Activated naive CD4-positive, alpha-beta T cell treated with anti-CD3 and anti-CD28 coated beads for 36 hours (primary cell): ENCODE measurements around the gene TMCC2. TPM values are rescaled to one million over a fixed set of nuclear protein-coding genes. Genes with fewer than 3 reads are reported as not detected.
"Not testable (repeated sequence)": the region's sequence is repeated elsewhere in the genome, so short reads cannot be mapped to it uniquely, and the experiment has no call there.

ENCODE experiments used
- CTCF ChIA-PET: fragments of 350-600 bp; sonication (Branson Sonifier 250); formaldehyde crosslinking; loops from one replicate; lab custom pipeline; 2021; ENCODE audit warnings: antibody characterized with exemption; lab: Charles Lee
- DNase-seq: peaks from one replicate; pipeline ENCODE4 v3.0.0-alpha.2; 2020
- H3K27ac Mint-ChIP-seq: one replicate; pipeline ENCODE4 v1.8.0; 2021; ENCODE audit warnings: mild to moderate bottlenecking, mixed read lengths
- H3K27me3 Mint-ChIP-seq: one replicate; pipeline ENCODE4 v1.8.0; 2021; ENCODE audit warnings: low read depth, mixed read lengths
- H3K36me3 Mint-ChIP-seq: one replicate; pipeline ENCODE4 v1.8.0; 2021; ENCODE audit warnings: low read depth, mixed read lengths
- H3K4me1 Mint-ChIP-seq: one replicate; pipeline ENCODE4 v1.8.0; 2021; ENCODE audit warnings: low read depth, mixed read lengths
- H3K4me3 Mint-ChIP-seq: one replicate; pipeline ENCODE4 v1.8.0; 2021; ENCODE audit warnings: mild to moderate bottlenecking, moderate library complexity, mixed read lengths
- H3K9me3 Mint-ChIP-seq: one replicate; pipeline ENCODE4 v1.8.0; 2021; ENCODE audit warnings: mixed read lengths
- intact Hi-C: fragments of 100-400 bp; cut with micrococcal nuclease; formaldehyde crosslinking; loops from one replicate; pipeline ENCODE4 v1.15.1; 2023
- total RNA-seq, 2 experiments: library from RNA; stranded (reverse); gene quantifications; one replicate each; pipeline ENCODE4 v1.2.3, GENCODE V29; 2021

TMCC2 gene, protein sequence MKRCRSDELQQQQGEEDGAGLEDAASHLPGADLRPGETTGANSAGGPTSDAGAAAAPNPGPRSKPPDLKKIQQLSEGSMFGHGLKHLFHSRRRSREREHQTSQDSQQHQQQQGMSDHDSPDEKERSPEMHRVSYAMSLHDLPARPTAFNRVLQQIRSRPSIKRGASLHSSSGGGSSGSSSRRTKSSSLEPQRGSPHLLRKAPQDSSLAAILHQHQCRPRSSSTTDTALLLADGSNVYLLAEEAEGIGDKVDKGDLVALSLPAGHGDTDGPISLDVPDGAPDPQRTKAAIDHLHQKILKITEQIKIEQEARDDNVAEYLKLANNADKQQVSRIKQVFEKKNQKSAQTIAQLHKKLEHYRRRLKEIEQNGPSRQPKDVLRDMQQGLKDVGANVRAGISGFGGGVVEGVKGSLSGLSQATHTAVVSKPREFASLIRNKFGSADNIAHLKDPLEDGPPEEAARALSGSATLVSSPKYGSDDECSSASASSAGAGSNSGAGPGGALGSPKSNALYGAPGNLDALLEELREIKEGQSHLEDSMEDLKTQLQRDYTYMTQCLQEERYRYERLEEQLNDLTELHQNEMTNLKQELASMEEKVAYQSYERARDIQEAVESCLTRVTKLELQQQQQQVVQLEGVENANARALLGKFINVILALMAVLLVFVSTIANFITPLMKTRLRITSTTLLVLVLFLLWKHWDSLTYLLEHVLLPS
- total RNA-seq, result 10 to 100 TPM; 42.5 to 44.8 TPM

DNA sequence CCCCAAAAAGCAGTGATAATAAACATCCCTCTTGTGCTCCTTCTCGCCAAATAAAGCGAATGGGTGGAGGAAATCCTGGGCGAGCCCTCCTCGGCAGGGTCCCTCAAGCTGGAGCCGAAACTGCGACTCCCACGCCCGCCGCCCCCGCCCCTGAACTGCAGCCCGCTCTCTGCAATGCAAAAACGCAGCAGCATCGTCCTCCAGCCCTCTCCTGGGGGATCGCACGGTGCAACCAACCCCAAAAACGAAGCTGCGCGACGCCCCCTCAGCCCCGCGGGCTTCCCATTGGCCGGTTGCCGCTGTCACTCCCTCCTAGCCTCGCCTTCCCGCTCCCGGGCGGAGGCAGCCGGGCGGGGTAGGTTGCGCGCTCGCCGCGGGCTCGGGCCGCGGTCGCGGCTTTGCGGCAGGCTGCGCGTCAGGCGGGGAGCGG, at the start of gene TMCC2:
Gene TMCC2 (plus strand): TSS at position 363 of the 430 bp plus-strand sequence. CDS start 619 bp downstream, outside the sequence.
- Mint-ChIP-seq H3K4me1 (peaks cover 25% of the 10 kb centered on the region), H3K4me3 (peak within 1 kb of the TSS; percentile 96), H3K9me3 (no peaks in the 10 kb centered on the region), H3K27ac (peak within 1 kb of the TSS; percentile 93), H3K36me3 (peaks cover 36% of the 10 kb centered on the region), H3K27me3 (peaks cover 16% of the 10 kb centered on the region)
- DNase-seq, result peak; percentile 89
- CTCF ChIA-PET, result interaction anchor here (0.6 to 7.3 kb wide), 11 partner anchors 8 to 98 kb away, joined by 3 to 277 read pairs (median 8); no protein-coding TSS in a partner anchor
- intact Hi-C loops, result loop anchor here (1.0 to 2.0 kb wide), 5 partner anchors 12 to 105 kb away; partner anchors contain the start of gene DSTYK

DNA sequence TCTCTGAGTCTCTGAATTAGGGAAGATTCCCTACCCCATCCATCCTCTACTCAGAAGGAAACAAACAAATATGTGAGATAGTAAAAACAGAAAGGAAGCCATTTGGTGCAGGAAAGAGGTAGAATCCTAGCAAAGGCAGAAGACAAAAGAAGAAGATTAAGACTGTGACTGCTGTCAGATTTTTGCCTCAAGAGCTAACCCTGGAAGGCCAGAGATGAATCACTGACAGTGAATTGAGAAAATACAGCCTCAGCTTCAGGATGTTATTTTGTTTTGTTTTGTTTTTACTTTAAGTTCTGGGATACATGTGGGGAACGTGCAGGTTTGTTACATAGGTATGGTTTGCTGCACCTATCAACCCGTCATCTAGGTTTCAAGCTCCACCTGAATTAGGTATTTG, 47.9 kb upstream of the TMCC2 start:
- CTCF ChIA-PET, result interaction anchor here (0.6 to 1.5 kb wide), 3 partner anchors 21 to 667 kb away, joined by 4 to 5 read pairs (median 4); no protein-coding TSS in a partner anchor
- H3K27ac Mint-ChIP-seq, result no peak overlapping the region
- DNase-seq, result no peak
- no peaks in the 10 kb centered on the region for H3K9me3 Mint-ChIP-seq
- peaks cover 19% of the 10 kb centered on the region for H3K36me3 Mint-ChIP-seq
- H3K4me1 Mint-ChIP-seq, result peaks cover 37% of the 10 kb centered on the region
- H3K27me3 Mint-ChIP-seq, result no peaks in the 10 kb centered on the region
- intact Hi-C loops, result no loop called here
- H3K4me3 Mint-ChIP-seq, result no peak overlapping the region

DNA sequence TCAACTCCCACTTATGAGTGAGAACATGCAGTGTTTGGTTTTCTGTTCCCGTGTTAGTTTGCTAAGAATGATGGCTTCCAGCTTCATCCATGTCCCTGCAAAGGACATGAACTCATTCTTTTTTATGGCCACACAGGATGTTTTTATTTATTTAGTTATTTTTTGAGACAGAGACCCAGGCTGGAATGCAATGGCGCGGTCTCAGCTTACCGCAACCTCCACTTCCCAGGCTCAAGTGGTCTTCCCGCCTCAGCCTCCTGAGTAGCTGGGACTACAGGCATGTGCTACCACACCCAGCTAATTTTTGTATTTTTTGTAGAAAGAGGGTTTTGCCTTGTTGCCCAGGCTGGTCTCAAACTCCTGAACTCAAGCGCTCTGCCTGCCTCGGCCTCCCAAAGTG, 47.4 kb upstream of the TMCC2 start:
- DNase-seq, H3K27ac Mint-ChIP-seq, intact Hi-C loops, H3K27me3 Mint-ChIP-seq, H3K9me3 Mint-ChIP-seq, H3K4me3 Mint-ChIP-seq: not testable (repeated sequence)
- peaks cover 35% of the 10 kb centered on the region for H3K4me1 Mint-ChIP-seq
- H3K36me3 Mint-ChIP-seq, result peaks cover 21% of the 10 kb centered on the region
- CTCF ChIA-PET, result interaction anchor here (0.6 to 1.5 kb wide), 3 partner anchors 21 to 668 kb away, joined by 4 to 5 read pairs (median 4); no protein-coding TSS in a partner anchor

DNA sequence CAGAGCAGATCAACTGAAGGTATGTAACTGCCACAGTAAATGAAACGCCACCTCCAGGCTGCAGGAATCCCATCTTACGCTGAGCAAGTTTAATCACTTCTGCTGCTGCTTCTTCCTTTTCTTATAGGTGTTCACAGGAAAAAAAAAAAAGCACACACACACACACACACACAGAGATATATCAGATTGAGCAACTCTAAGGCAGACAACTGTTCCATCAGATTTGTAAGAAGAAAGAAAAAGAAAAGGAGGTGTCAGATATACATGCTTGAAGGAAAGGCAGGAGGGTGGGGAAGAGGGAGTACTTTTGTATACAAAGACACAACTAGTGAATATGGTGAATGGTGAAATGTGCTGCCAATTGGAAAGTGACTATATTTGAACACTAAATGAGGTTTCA, 44.8 kb upstream of the TMCC2 start:
- no peaks in the 10 kb centered on the region for H3K27me3 Mint-ChIP-seq
- intact Hi-C loops, result no loop called here
- H3K4me3 Mint-ChIP-seq, result no peak overlapping the region
- no peak for DNase-seq
- H3K9me3 Mint-ChIP-seq, result no peaks in the 10 kb centered on the region
- CTCF ChIA-PET, result interaction anchor here (1.3 to 1.5 kb wide), 2 partner anchors 12 to 22 kb away, joined by 3 to 4 read pairs; no protein-coding TSS in a partner anchor
- H3K4me1 Mint-ChIP-seq, result peaks cover 57% of the 10 kb centered on the region
- peaks cover 38% of the 10 kb centered on the region for H3K36me3 Mint-ChIP-seq
- no peak overlapping the region for H3K27ac Mint-ChIP-seq

DNA sequence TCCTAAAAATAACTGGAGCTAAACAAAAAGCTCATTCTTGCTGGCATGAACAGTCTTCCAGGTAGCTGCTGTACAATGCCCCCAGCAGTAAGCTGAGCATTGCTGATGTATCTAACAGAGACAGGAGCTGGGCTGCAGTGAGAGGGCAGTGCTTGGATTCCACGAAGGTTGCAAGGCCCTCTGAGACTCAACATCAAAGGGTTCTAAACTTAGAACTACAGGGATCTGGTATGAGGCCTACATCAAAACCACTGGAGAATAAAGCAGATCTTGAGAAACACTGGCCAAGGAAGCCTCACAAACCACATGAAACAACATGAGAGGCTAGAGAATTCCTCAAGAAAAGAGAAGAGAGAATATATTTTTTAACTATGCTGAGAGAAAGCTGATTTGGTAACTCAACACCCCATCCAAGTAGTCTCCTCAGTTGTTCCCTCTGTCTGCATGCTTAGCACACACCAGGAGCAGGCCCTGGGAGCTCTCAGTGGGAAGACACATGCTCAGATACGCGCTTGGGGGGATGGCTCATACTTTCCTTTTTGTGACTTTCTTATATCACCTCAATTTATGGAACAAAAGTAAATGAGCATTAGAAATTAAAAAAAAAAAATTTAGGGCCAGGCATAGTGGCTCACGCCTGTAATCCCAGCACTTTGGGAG, 43.9 kb upstream of the TMCC2 start:
- Mint-ChIP-seq H3K9me3 (no peaks in the 10 kb centered on the region), H3K27me3 (no peaks in the 10 kb centered on the region), H3K4me3 (no peak overlapping the region), H3K36me3 (peaks cover 38% of the 10 kb centered on the region), H3K4me1 (peaks cover 61% of the 10 kb centered on the region), H3K27ac (no peak overlapping the region)
- CTCF ChIA-PET, result interaction anchor here (1.0 to 1.6 kb wide), 4 partner anchors 11 to 141 kb away, joined by 3 to 5 read pairs (median 4); no protein-coding TSS in a partner anchor
- intact Hi-C loops, result no loop called here
- no peak for DNase-seq

DNA sequence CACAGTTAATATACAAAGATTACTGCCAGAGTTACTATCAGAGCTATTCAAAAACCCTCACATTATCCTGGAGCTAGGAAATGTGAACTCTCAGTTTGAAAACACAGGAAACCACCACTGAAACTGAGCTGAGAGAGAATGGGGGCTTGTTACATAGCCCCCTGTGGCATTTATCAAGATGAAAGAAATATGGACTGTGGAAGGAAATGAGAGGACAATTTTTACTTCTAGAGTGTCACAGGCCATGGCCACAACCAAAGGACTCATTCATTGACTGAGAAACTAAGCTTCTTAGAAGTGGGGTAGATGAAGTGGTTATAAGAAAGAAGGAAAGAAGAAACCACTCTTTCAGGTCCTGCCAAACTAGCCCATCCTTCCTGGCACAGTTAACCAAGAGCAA, 41.6 kb upstream of the TMCC2 start:
- intact Hi-C loops, result loop anchor here (1.0 kb wide), 1 partner anchor 13 kb away; no protein-coding TSS in a partner anchor
- H3K4me1 Mint-ChIP-seq, result peaks cover 70% of the 10 kb centered on the region
- H3K27me3 Mint-ChIP-seq, result no peaks in the 10 kb centered on the region
- CTCF ChIA-PET, result interaction anchor here (0.9 to 1.2 kb wide), 5 partner anchors 12 to 45 kb away, joined by 3 to 6 read pairs (median 4); partner anchors contain the start of gene TMCC2
- DNase-seq, result peak; percentile 39
- H3K4me3 Mint-ChIP-seq, result no peak overlapping the region
- H3K27ac Mint-ChIP-seq, result peak overlapping the region; percentile 48
- no peaks in the 10 kb centered on the region for H3K9me3 Mint-ChIP-seq
- peaks cover 32% of the 10 kb centered on the region for H3K36me3 Mint-ChIP-seq

DNA sequence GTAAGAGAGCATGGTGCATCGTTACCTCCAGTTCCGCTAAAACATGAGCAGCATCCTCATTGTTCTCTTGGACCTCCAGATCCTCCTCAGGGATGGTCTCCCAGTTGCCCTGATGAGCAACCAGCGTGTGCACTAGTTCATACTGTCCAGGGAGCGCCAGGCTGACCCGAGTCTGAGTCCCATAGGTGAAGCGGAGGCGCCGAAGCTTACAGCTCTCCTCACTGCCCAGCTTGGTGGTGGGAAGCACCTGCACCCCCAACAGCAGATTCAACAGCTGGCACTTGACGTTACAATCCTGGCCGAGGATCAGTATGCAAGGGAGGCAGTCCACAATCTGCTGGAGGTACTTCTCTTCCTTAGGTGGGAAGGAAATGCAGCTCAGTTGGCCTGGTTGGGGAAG, 40.3 kb upstream of the TMCC2 start:
- CTCF ChIA-PET, result interaction anchor here (1.4 kb wide), 1 partner anchor 12 kb away, joined by 4 read pairs; no protein-coding TSS in a partner anchor
- intact Hi-C loops, result no loop called here
- no peaks in the 10 kb centered on the region for H3K27me3 Mint-ChIP-seq
- no peaks in the 10 kb centered on the region for H3K9me3 Mint-ChIP-seq
- H3K4me3 Mint-ChIP-seq, result no peak overlapping the region
- DNase-seq, result no peak
- no peak overlapping the region for H3K27ac Mint-ChIP-seq
- H3K36me3 Mint-ChIP-seq, result peaks cover 32% of the 10 kb centered on the region
- H3K4me1 Mint-ChIP-seq, result peaks cover 77% of the 10 kb centered on the region

DNA sequence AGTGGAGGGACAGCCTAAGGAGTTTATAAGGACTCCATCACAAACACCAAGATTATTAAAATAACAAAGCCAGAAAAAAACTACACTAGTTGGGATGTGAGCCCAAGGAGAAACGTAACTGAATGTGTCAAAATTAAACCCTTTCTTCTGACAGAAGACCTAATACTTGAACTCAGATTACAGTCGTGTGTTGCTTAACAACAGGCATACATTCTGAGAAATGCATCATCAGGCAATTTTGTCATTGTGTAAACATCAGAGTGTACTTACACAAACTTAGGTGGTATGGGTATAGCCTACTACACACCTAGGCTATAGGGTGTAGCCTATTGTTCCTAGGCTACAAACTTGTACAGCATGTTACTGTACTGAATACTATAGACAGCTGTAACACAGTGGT, 39.6 kb upstream of the TMCC2 start:
- Mint-ChIP-seq H3K9me3 (no peaks in the 10 kb centered on the region), H3K4me3 (no peak overlapping the region), H3K27ac (no peak overlapping the region), H3K4me1 (peaks cover 80% of the 10 kb centered on the region), H3K36me3 (peaks cover 28% of the 10 kb centered on the region), H3K27me3 (no peaks in the 10 kb centered on the region)
- CTCF ChIA-PET, result interaction anchor here (1.4 kb wide), 1 partner anchor 11 kb away, joined by 4 read pairs; no protein-coding TSS in a partner anchor
- intact Hi-C loops, result no loop called here
- no peak for DNase-seq

DNA sequence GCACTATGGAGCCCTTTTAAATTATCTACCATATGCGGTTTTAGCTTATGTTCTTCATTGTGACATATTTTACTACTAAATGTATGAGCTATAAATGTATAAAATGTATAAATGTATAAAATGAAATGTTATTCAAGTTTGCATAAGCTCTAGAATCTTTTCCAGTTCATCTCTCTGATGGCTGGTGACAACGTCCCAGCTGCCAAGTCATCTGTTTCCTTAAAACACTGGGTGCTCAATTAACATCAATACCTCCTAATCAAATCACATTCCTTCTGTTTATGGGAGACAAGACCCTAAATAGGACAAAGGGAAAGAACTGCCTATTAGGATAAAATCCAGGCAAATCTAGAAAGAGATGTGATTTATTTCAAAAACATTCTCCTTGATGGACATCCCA, 39.1 kb upstream of the TMCC2 start:
- DNase-seq, result no peak
- Mint-ChIP-seq H3K9me3 (no peaks in the 10 kb centered on the region), H3K4me3 (no peak overlapping the region), H3K27me3 (no peaks in the 10 kb centered on the region), H3K36me3 (peaks cover 24% of the 10 kb centered on the region), H3K4me1 (peaks cover 79% of the 10 kb centered on the region), H3K27ac (no peak overlapping the region)
- intact Hi-C loops, result no loop called here
- CTCF ChIA-PET, result interaction anchor here (1.4 kb wide), 1 partner anchor 10 kb away, joined by 4 read pairs; no protein-coding TSS in a partner anchor

DNA sequence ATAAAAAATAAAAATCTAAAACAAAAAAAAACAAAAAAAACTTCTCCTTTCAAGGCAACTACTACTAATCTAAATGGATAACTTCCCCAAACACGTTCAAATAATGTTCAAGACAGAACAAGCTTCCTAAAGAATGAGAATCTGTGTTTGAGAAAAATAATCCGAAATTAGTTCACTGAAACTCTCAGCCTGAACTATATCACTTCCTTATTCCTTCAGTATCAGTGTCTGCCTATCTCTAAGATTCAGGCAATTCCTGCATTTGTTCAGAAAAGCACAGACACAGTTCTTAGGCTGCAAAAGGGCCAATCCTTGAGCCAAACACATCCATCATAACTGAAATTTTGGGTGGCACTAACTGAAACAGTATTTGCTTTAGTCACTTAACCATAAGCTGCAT, 38.6 kb upstream of the TMCC2 start:
- H3K4me1 Mint-ChIP-seq, result peaks cover 78% of the 10 kb centered on the region
- peaks cover 26% of the 10 kb centered on the region for H3K36me3 Mint-ChIP-seq
- H3K27ac Mint-ChIP-seq, result no peak overlapping the region
- no peaks in the 10 kb centered on the region for H3K9me3 Mint-ChIP-seq
- H3K27me3 Mint-ChIP-seq, result no peaks in the 10 kb centered on the region
- intact Hi-C loops, result no loop called here
- CTCF ChIA-PET, result interaction anchor here (1.4 to 1.6 kb wide), 2 partner anchors 10 to 146 kb away, joined by 3 to 4 read pairs; no protein-coding TSS in a partner anchor
- no peak for DNase-seq
- H3K4me3 Mint-ChIP-seq, result no peak overlapping the region

DNA sequence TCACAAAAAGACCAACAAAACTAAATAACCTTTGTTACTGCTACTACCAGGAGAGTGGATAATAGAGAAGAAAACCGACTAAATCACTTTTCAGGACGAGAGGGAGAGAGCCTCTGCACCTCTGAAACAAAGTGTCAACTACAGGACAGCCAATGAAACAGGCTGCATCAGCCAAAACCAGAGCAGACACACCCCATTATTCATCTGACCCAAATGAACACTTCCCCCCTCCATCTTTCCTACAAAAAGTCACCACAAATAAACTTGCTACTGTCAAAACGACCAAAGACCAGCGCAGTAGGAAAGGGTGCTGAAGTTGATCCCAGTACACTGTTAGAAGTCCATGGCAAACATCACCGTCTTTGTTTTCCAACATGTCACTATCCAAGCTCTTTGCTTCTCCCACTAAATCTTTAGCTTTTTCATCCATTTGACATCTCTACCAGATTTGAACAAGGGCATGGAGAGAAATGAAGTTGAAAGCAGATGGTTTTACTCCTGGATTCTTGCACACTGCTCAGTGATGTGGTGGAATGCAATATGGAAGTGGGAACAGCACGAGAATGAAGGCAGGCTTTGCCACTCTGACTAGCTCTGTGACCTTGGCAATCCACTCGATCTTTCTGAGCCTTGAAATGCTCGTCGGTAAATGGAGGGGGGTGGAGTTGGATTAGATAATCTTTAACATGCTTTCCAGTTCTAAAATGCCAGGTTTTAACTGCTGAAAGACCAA, 36.7 kb upstream of the TMCC2 start:
- Mint-ChIP-seq H3K4me1 (peaks cover 73% of the 10 kb centered on the region), H3K4me3 (no peak overlapping the region), H3K27ac (no peak overlapping the region), H3K36me3 (peaks cover 26% of the 10 kb centered on the region), H3K27me3 (no peaks in the 10 kb centered on the region), H3K9me3 (no peaks in the 10 kb centered on the region)
- CTCF ChIA-PET, result no interaction called here
- DNase-seq, result no peak
- intact Hi-C loops, result loop anchor here (10.0 kb wide), 1 partner anchor 626 kb away; no protein-coding TSS in a partner anchor
